Measurements from ENCODE around the gene EXT2.

EXT2 gene

DNA sequence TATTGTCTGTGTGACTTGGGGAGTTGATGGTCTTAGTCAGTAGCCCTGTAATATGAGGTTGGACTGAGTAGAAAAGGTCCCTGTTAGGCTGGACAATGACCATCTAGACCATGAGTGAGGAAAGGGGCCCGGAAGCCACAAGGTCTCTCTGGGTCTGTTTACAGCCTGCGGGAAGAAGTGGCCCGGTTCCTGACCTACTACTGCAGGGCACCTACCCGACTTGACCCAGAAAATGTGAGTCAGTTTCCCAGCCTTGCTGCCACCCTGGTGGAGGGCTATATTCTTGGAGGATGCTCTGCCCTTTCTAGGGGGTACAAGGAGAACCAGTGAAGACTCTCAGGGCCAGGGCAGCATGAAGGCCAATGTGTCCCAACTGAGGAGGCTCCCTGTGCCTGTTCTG lies 44.3 kb upstream of the EXT2 start:
- Mint-ChIP-seq H3K4me3 (no peak overlapping the region), H3K36me3 (ENCODE audit: low read depth) (no peaks in the 10 kb centered on the region), H3K9me3 (no peaks in the 10 kb centered on the region), H3K27me3 (ENCODE audit: low read depth) (peaks cover 15% of the 10 kb centered on the region), H3K27ac (no peak overlapping the region), H3K4me1 (no peaks in the 10 kb centered on the region)
- TF ChIP-seq, protein P1, sequence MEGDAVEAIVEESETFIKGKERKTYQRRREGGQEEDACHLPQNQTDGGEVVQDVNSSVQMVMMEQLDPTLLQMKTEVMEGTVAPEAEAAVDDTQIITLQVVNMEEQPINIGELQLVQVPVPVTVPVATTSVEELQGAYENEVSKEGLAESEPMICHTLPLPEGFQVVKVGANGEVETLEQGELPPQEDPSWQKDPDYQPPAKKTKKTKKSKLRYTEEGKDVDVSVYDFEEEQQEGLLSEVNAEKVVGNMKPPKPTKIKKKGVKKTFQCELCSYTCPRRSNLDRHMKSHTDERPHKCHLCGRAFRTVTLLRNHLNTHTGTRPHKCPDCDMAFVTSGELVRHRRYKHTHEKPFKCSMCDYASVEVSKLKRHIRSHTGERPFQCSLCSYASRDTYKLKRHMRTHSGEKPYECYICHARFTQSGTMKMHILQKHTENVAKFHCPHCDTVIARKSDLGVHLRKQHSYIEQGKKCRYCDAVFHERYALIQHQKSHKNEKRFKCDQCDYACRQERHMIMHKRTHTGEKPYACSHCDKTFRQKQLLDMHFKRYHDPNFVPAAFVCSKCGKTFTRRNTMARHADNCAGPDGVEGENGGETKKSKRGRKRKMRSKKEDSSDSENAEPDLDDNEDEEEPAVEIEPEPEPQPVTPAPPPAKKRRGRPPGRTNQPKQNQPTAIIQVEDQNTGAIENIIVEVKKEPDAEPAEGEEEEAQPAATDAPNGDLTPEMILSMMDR (IDR thresholded peaks at IDR 0.05; ENCODE audit: unreplicated experiment in 3 of 3), result no peak

DNA sequence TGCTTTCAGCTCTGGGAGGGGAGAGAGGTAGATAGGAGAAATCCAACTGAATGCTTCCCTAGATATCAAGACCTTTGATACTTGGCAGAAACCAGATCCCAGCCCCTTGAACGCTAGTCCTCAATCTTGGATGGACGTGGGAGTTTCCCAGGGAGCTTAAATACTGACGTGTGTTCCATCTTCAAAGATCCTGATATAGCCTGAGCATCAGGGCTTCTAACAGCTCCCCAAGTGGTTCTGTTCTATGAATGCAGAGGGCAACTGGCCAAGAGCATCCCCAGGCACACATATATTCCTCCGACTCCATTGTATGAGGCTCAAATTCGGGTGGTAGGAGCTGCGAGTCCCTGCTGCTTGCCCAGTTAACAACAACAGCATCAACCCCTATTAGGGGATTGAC lies 38.1 kb upstream of the EXT2 start:
- TF ChIP-seq, protein P1 (IDR thresholded peaks at IDR 0.05; ENCODE audit: unreplicated experiment in 3 of 3), result no peak
- no peaks in the 10 kb centered on the region for H3K36me3 Mint-ChIP-seq (ENCODE audit: low read depth)
- H3K4me1 Mint-ChIP-seq, result no peaks in the 10 kb centered on the region
- H3K27ac Mint-ChIP-seq, result no peak overlapping the region
- peaks cover 5% of the 10 kb centered on the region for H3K27me3 Mint-ChIP-seq (ENCODE audit: low read depth)
- H3K4me3 Mint-ChIP-seq, result no peak overlapping the region
- no peaks in the 10 kb centered on the region for H3K9me3 Mint-ChIP-seq

DNA sequence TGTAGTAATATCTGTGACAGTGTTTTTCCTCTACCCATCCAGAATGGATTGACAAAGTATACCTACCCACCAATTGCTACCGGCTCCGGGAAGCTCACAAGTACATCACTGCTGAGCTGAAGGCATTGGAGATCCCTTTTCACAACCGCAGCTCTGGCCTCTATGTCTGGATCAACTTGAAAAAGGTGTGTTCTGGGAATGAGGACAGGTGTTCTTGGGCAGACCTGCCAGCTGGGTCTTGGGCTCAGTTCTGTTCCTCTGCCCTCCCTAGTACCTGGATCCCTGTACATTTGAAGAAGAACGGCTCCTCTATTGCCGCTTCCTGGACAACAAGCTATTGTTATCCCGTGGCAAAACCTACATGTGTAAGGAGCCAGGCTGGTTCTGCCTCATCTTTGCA lies 37.2 kb upstream of the EXT2 start:
- H3K9me3 Mint-ChIP-seq, result no peaks in the 10 kb centered on the region
- no peaks in the 10 kb centered on the region for H3K36me3 Mint-ChIP-seq (ENCODE audit: low read depth)
- H3K4me1 Mint-ChIP-seq, result no peaks in the 10 kb centered on the region
- no peak overlapping the region for H3K4me3 Mint-ChIP-seq
- TF ChIP-seq, protein P1 (IDR thresholded peaks at IDR 0.05; ENCODE audit: unreplicated experiment in 3 of 3), result no peak
- no peak overlapping the region for H3K27ac Mint-ChIP-seq
- no peaks in the 10 kb centered on the region for H3K27me3 Mint-ChIP-seq (ENCODE audit: low read depth)

DNA sequence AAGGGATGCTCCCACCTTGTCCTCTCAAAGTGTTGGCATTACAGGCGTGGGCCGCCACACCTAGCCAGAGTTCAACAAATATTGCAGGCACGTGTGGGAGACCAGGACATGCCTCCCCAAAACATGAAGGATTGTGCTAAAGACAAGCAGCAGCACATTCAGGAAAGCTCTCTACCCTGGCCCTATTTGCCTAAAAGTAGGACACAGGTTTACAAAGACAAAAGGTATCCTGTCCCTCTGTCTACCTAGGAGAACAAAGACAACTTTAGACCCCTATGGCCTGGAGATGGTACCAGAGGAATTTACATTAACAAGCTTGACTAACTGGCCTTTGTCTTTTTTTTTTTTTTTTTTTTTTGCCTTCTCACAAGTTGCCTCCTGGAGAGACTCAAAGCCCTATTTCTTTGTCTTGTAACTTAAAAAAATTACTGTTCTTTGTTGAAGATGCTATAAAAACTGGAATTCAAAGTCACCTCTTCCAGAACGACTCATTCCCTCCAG lies 30.3 kb upstream of the EXT2 start:
- Mint-ChIP-seq H3K4me3 (peak overlapping the region; percentile 88 to 93 (median 90)), H3K27ac (peak overlapping the region; percentile 93 to 99 (median 96)), H3K9me3 (no peaks in the 10 kb centered on the region), H3K4me1 (peaks cover 22% of the 10 kb centered on the region), H3K36me3 (ENCODE audit: low read depth) (peaks cover 10% of the 10 kb centered on the region), H3K27me3 (ENCODE audit: low read depth) (no peaks in the 10 kb centered on the region)
- TF ChIP-seq, protein P1 (IDR thresholded peaks at IDR 0.05; ENCODE audit: unreplicated experiment in 3 of 3), result no peak

DNA sequence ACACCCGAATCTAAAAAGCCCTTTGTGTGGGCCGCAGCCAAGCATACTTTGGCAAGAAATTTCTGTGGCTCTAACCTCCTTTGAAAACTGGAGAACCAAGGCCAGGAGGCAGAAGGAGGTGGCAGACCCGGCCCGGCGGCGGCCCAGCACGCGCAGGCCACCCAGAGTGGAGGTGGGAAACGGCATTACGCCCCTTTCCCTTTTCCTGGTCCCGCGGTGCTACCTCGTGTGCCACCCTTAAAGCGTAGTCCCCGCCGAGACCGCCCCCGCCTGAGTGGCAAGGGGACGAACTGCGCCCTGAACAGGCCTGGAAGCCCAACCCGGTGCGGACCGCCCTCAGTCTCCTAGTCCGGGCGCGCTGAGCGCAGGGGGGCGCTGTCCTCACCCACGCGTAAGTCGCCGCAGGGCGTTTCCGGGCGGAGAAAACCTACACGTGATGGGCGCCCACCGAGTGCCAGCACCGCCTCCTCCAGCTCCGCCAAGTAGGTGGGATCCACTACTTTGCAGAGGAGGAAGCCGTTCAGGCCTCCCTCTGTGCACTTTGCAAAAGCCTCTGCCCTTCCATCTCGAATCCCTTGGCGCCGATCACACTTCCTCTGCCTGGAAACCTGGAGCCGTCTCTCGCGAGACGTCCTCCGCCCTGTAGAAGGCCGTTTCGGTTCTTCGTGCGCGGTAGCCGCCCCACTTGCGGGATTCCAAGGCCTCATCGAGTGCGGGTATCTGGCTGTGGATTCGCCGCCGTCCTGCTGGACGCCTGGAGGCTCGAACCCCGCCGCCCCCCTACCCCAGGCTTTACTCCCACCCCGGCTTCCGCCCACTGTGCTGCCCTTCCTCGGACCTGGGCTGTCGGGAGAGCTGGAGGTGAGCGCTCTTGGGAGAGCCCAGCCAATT lies 29.4 kb upstream of the EXT2 start, which contains the start of gene ACCS:
Gene ACCS (plus strand): TSS at position 430 of the 891 bp plus-strand sequence. CDS start 1,358 bp downstream, outside the sequence.
- H3K9me3 Mint-ChIP-seq, result no peaks in the 10 kb centered on the region
- TF ChIP-seq, protein P1 (IDR thresholded peaks at IDR 0.05; ENCODE audit: unreplicated experiment in 3 of 3), result peak; percentile 61 to 86 (median 65)
- H3K36me3 Mint-ChIP-seq (ENCODE audit: low read depth), result peaks cover 14% of the 10 kb centered on the region
- peaks cover 22% of the 10 kb centered on the region for H3K4me1 Mint-ChIP-seq
- H3K27me3 Mint-ChIP-seq (ENCODE audit: low read depth), result no peaks in the 10 kb centered on the region
- H3K27ac Mint-ChIP-seq, result peak within 1 kb of the TSS; percentile 93 to 99 (median 96)
- peak within 1 kb of the TSS; percentile 88 to 93 (median 90) for H3K4me3 Mint-ChIP-seq

All from nephron (organoid).